NB4 (cell line): ENCODE results near the gene KLC4.

Experiments
- DNase-seq: peaks from one replicate; pipeline ENCODE4 v3.0.0; 2010; ENCODE audit warnings: low read depth
- H3K4me3 ChIP-seq: one replicate; pipeline ENCODE4 v1.5.1; 2011; ENCODE audit warnings: mild to moderate bottlenecking, low read depth, low read length, moderate library complexity
- CTCF ChIP-seq: IDR thresholded peaks from one replicate; pipeline ENCODE4 v1.5.1; 2012; ENCODE audit warnings: low read depth, low read length
- MAX ChIP-seq: IDR thresholded peaks from 2 replicates; pipeline ENCODE4 v1.6.1; 2011; ENCODE audit warnings: low read depth, low read length
- MYC ChIP-seq: IDR thresholded peaks from 2 replicates; pipeline ENCODE4 v1.6.1; 2011; ENCODE audit warnings: low read depth, low read length
- POLR2A ChIP-seq: IDR thresholded peaks from 2 replicates; pipeline ENCODE4 v1.6.1; 2011; ENCODE audit warnings: mild to moderate bottlenecking; ENCODE audit not compliant: insufficient read length; ENCODE audit errors: extremely low read depth

The KLC4 gene

GRCh38 chr6:43055966-43056365 lies 3.5 kb upstream of the KLC4 start:
- no peak for DNase-seq
- TF ChIP-seq POLR2A (no peak), MYC (no peak), MAX (no peak), CTCF (no peak)
- no peak overlapping the region for H3K4me3 ChIP-seq

GRCh38 chr6:43058531-43058930 lies 900 bp upstream of the KLC4 start:
- no peak for TF ChIP-seq MYC
- TF ChIP-seq CTCF: no peak
- TF ChIP-seq MAX: no peak
- TF ChIP-seq POLR2A: no peak
- peak overlapping the region; percentile 99 for H3K4me3 ChIP-seq
- peak; percentile 49 for DNase-seq

- peak overlapping the region; percentile 99 for H3K4me3 ChIP-seq
- DNase-seq: no peak
- 0 out of 2 replicates have a peak, but pooled peaks have one; percentile 30 for TF ChIP-seq MYC
- TF ChIP-seq POLR2A: no peak
These were observed 763 bp downstream of the KLC4 start for GRCh38 chr6:43060034-43060754.

- TF ChIP-seq POLR2A (no peak), CTCF (no peak), MAX (no peak), MYC (no peak)
- no peak for DNase-seq
- H3K4me3 ChIP-seq: no peak overlapping the region
These were observed 1.6 kb downstream of the KLC4 start for GRCh38 chr6:43060755-43061633.

- DNase-seq: no peak
- TF ChIP-seq CTCF (no peak), MYC (no peak), POLR2A (no peak), MAX (no peak)
- no peak overlapping the region for H3K4me3 ChIP-seq
These were observed 2.4 kb downstream of the KLC4 start for GRCh38 chr6:43061861-43062260.

GRCh38 chr6:43062818-43063217 lies 3.4 kb downstream of the KLC4 start:
- no peak for DNase-seq
- TF ChIP-seq CTCF: no peak
- no peak for TF ChIP-seq MAX
- no peak for TF ChIP-seq MYC
- TF ChIP-seq POLR2A: no peak
- H3K4me3 ChIP-seq: no peak overlapping the region
